Activated CD4-positive, CD25-positive, alpha-beta regulatory T cell treated with anti-CD3 and anti-CD28 coated beads, Interleukin-2, amount 50 U/mL, for 72 hours (primary cell): ENCODE data around the gene ANKRD33.
A peak's percentile ranks its signal among the peaks of the same experiment; 100 is the strongest.

Experiments used
- DNase-seq: peaks from one replicate; pipeline ENCODE4 v3.0.0; 2021

The ANKRD33 gene

DNA sequence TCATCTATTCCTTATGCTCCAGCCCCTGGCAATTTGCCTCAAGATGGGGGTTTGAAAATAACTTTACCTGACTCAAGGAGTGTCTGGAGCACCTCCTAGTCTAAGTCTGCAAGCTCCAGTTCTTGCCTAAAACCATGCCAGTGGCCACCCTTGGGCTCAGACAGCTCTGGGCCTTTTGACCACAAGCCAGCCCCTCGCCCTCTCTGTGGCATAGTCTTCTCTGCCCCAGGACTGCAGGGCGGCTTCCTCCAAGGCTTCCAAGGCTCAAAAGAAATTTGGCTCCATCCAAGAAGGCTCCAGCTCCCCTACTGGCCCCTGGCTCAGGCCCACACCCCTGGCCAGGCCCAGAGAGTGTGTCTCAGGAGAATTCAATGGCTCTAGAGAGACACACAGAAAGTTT is 34.2 kb downstream of the ANKRD33 start:
- DNase-seq: no peak

- DNase-seq: no peak
These were observed 35.0 kb downstream of the ANKRD33 start for GRCh38 chr12:51922762-51923505.

DNA sequence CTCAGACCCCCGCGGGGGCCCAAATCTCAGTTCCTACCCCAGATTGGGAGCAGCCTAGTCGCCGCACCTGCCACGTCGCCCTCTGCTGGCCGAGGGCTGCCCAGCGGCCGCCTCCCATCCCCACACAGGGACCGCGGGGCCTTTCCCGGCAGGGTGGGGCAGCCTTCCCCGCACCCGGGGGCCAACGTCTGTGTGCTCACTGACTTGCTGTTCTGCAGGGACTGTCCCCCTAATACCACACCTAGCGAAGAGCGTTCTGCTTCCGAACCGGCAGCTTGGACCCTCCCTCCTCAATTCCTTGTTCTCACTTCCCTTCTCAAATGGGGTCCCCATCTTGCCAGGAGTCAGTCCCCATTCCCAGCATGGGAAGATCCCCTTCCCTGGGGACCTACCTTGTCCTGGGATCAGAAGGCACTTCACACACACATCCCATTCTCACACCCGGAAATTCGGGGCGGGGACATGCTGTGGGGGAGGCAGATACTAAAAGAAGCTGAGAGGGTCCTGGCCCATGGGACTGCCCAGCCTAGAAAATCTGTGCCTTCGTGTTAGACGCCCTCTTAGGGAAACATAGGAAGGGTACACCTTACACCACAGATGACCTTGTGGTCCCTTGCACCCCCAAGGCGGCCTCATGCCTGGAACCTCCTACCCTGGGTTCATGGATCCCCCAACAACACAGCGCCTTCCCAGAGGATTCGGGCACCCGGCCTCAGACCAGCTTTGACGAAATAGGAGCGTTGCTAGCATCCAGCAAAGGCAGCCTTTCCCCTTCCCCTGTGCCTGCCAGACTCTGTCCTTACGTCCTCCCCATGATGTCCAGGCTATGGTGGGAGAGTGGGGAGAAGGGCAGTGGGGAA is 35.8 kb downstream of the ANKRD33 start:
- peak; percentile 62 for DNase-seq

- no peak for DNase-seq
These were observed 36.8 kb downstream of the ANKRD33 start for GRCh38 chr12:51924551-51925319.

- DNase-seq: no peak
These were observed 37.6 kb downstream of the ANKRD33 start for GRCh38 chr12:51925346-51926063.

DNA sequence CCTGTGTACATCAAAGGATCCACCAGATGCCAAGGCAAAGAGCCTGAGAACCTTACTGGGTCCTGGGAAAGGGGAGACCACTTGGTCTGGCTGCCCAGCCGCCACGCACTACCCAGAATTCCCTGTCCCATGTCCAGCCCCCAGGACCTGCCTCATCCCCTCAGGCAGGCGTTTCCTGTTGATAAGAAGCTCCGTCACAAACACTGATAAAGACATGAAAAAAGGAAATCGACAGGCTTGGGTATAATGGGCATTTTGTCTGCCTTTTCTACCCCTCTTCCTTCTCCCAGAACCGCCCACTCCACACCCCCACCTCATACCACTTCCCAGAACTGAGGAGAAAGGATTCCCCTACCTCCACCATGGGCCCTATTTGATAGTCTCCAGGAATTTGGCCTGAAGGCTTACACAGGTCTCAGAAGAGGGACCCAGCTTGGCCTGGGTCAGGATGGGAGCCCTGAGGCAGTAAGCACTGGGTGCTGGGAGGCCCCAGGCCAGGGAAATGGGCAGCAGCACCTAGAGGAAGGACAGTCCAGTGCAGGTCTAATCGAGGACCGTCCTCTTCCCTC is 38.2 kb downstream of the ANKRD33 start:
- DNase-seq: no peak

GRCh38 chr12:51926718-51927117 is 38.8 kb downstream of the ANKRD33 start:
- no peak for DNase-seq

DNA sequence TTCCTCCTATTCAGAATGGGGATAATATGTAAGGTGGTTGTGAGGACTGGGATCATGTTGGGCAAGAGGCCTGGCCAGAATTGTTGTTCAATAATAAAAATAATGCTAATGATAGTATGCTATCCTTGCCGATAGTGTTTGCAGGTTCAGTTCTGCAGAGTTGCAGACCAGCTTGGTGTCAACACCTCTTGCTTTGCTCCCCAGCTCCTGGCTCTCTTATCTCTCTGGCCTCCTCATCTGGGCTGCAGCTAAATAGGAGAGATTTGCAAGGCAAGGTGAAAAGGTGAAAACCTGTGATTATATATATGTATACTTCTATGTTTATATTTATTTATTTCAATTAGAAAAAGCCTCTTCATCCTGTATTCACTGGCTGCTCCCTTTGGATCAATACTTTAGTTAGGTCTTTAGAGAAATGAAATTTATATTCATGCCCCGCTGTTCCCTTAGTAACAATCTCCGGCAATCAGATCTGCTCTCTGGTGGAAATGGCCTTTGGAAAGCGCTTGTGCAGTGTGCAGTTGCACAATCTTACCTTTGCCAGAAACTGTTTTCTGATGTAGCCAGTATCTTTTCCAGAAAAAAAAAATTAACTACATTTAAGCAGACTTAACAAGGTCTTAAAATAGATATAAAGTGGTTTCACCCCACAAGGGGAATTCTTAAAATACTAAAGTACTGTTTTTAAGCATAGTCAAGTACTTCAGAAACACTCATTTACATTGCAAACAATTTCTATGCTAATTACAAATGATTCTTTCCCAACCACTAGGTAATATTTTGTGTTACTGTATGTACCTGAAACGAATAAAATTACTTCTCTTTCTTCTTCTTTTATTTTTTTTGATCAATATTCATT is 44.5 kb downstream of the ANKRD33 start:
- no peak for DNase-seq

DNA sequence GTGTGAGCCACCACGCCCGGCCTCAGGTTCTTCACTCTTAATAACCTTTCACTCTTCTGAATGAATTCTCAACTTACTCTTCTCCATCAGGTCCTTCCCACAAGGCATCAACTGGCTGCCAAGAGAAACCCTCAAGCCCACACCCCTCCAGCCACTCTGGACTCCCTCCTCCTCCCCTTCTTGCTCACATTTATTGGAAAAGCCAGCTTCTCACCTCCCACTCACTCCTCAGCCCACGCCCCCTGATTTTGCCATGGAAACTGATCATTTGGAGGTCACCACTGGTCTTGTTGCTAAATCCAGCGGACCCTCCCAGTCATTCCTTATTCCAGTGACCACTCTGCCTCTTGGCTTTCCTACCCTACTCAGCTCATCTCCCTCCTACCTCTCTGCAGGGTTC is 46.2 kb downstream of the ANKRD33 start:
- no peak for DNase-seq

DNA sequence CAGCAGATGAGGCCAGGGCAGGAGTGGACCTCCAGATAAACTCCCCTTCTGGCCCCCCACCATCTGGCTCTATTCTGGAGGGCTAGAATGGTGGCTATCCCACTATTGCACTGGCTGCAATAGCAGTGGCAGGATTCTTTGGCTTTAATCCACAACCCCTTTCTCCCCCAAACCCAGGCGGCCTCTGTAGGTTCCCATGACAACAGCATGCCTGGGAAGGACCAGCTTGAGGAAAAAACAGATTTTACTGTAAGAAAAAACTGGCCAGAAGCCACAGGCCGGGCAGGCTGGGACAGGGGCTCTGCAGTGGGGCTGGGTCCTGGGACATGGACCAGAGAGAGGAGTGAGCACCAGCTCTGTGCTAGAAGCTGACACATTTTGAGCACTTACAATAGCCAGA is 50.0 kb downstream of the ANKRD33 start:
- DNase-seq: no peak

DNA sequence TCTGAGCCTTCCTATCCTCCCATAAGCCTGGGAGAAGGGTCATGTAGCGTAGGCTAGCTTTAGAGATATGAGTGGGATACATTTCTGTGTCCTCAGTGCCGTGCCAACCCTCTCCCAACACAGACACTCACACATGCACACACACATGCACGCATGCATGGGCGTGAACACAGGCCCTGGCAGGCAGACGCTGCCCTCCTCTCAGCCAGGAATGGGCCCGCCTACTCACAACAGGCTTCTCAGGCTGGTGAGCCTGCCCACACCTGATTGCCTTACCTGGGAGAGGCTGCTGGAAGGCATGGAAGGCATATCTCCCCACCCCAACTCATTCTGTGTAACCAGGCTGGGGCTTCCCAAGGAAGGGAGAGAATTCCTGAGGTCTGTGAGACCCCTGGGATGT is 50.8 kb downstream of the ANKRD33 start:
- DNase-seq: no peak

DNA sequence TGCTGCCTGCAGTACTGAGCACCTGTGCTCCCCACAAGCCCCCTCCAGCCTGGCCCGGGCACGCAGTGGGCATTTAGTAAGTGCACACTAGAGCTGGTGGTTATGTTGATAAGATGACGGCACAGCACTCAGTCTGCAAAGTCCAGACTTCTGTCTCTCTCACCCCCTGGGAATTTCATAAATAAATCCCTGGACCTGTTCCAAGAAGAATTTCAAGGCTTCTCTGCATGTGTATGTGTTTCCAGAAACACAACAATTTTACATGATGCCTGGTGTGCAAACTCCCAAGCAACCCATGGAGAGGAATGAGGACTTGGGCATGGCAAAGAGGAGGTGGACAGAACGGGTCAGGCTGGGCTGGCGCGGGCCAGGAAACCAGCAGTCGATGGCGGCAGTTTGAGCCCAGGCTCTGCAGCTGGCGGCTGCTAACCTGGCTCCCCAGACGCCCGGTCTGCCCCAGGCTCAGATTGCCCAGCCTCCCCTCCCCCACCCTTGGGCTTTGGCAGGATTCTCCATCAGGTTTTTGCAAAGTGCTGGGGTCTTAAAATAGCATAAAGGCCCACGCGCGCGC is 53.2 kb downstream of the ANKRD33 start:
- DNase-seq: no peak
